Posterior vena cava (tissue), 2 donors: Measurements from ENCODE around the gene ASIC3. TPM values are rescaled to one million over a fixed set of nuclear protein-coding genes. Genes with fewer than 3 reads are reported as not detected.

Experiments used
- DNase-seq: peaks from one replicate; pipeline ENCODE4 v3.0.0-alpha.2; 2020; ENCODE audit warnings: low spot score
- intact Hi-C, 2 donors: fragments of 100-400 bp; cut with DNase I; formaldehyde crosslinking; loops; one replicate each; pipeline versions ENCODE4 v1.14.1 to v1.14.2; 2022 to 2023
- total RNA-seq, 2 donors: library from RNA; stranded (reverse); fragmentation: NEBNext Ultra II Directional; extraction: Animal tissue kit (Norgen Biotek cat#: 25700); gene quantifications; one replicate each; pipeline ENCODE4 v1.2.1, GENCODE V29; 2021
- donor health status: DM: yes; HTN: yes; CAD: no.
- donor health status: DM: yes; HTN: yes; CAD: no.

ASIC3 gene
- total RNA-seq, 2 donors from 2014 or later, result 1.4 to 1.5 TPM

- intact Hi-C loops, result loop anchor here in 1 of 2 donors (10.0 kb wide), 1 partner anchor 48 kb away; no protein-coding TSS in a partner anchor
- DNase-seq, result no peak
Measured at GRCh38 chr7:151046603-151047573, 1.4 kb upstream of the ASIC3 start.

- no peak for DNase-seq
- intact Hi-C loops, result loop anchor here in 1 of 2 donors (10.0 kb wide), 1 partner anchor 46 kb away; no protein-coding TSS in a partner anchor
Measured at GRCh38 chr7:151048911-151049463, 656 bp downstream of the ASIC3 start.

- intact Hi-C loops, result no loop called here
- DNase-seq, result no peak
Measured at GRCh38 chr7:151051108-151051507, 2.8 kb downstream of the ASIC3 start.

DNA sequence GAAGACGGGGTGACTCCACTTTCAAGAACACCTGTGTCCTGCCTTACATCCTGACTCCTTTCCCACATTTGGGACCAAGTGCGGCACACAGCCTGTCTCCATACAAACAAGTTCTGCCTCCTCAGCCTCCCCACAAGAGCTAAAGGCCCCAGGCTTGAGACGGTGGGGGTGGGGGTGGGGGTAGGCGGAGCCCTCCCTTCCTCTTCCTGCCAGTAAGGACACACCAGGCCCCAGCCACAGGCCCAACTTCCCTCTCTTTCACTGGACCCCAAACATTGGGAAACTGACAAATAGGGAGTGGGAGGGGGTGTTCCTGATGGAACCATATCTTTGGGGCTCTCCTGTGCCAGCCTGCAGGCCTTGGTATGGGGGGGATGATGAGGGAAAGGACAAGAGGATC lies 4.8 kb downstream of the ASIC3 start:
- DNase-seq, result no peak

GRCh38 chr7:151053751-151054150 lies 5.4 kb downstream of the ASIC3 start:
- no peak for DNase-seq
- intact Hi-C loops, result no loop called here

More for the DNA sequence above, 4.8 kb downstream of the ASIC3 start:
- intact Hi-C loops, result no loop called here

GRCh38 chr7:151056283-151056665 lies 7.9 kb downstream of the ASIC3 start:
- DNase-seq, result no peak
- intact Hi-C loops, result no loop called here

- DNase-seq, result no peak
- intact Hi-C loops, result no loop called here
Measured at GRCh38 chr7:151056666-151057505, 8.6 kb downstream of the ASIC3 start.

DNA sequence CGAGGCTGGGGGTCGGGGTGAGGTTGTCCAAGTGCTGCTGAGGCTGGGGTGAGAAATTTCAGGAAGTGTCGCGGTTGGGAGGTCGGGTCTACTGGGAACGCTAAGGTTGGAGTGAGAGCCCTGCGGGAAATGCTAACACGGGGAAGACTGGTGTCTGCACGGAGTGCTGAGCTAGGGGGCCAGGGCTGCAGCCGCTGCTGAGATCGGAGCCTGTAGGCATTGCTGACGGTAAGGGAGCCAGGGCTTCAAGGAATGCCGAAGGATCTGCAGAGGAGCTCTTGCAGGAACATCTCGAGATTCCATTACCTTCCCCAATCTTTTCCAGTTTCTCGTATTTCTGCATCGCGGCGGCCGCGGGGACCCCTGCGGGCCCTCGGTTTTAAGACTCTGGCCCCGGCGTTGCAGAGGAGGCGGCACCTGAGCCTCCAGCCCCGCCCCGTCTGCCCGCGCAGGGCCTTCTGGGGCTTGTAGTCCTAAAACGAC lies 9.2 kb downstream of the ASIC3 start, which contains the start of gene CDK5:
Gene CDK5, minus strand, starts transcription at position 392 of the 483 bp plus-strand sequence. Its CDS starts 49 bp downstream, at position 343.
- intact Hi-C loops, result no loop called here
- DNase-seq, result no peak

- DNase-seq, result peak; percentile 99
- intact Hi-C loops, result no loop called here
Measured at GRCh38 chr7:151057989-151058780, 9.9 kb downstream of the ASIC3 start.

DNA sequence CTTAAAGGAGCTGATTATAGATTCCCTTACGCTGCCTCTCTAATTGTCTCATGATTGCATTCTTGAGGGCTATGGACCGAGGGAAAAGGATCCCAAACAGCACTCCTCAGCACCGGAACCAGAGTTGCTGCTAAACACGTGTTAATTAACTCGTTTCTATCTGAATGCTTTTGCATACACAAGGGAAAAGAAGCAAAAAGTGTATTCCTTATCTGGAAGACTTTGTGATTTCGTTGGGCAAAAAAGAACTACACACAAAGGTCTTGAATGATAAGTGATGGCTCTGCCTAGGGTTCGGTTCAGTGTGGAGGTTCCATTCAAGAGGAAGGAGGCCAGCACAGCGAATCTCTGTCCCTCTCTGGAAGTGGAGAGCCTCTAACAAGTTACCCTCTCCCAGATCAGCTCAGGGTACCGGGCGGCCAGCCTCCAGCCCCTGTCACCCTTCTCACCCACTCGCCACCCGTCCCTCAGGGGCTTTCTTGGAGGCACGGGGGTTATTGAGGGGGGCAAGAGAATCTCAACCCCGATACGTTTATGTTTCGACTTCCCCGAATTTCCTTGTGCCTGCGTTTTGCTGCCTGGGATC lies 10.5 kb downstream of the ASIC3 start:
- DNase-seq, result no peak
- intact Hi-C loops, result no loop called here

DNA sequence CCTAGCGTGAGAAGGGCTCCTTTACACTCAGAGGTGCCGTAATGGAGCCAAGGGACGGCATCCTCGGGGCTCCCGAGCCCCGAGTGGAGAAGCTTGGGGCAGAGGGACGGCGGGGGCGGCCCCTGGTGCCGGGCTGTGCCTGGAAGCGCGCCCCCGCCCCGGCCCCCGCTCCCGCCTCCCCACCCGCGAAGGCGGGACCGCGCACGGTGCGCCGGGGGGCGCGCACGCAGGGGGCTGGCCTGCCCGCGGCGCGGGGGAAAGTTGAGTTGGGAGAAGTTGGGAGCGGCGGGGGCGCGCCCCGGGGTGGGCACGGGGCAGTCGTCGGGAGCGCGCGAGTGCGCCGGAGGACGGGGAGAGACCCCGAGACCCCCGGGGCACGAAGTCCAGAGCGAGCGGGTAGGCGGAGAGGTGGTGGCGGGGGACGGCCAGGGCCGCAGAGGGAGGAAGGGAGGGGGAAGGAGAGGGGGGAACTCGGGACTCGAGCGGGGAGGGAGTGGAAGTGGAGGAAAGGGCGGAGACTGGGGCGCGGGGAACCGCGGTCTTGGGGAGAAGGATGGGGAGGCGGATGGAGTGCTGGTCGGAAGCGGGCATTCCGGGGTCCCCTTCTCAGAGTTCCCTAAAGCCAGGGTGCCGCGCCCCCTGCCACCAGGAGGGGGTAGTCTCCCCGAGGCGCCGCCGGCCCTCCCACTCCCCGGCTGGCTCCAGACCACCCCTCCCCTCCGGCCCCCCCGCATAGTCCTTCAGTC lies 11.2 kb downstream of the ASIC3 start, which contains the start of gene SLC4A2:
Gene SLC4A2, plus strand, starts transcription at position 223 of the 746 bp plus-strand sequence. CDS start 2,399 bp downstream, outside the sequence.
- intact Hi-C loops, result no loop called here
- DNase-seq, result peak; percentile 93

DNA sequence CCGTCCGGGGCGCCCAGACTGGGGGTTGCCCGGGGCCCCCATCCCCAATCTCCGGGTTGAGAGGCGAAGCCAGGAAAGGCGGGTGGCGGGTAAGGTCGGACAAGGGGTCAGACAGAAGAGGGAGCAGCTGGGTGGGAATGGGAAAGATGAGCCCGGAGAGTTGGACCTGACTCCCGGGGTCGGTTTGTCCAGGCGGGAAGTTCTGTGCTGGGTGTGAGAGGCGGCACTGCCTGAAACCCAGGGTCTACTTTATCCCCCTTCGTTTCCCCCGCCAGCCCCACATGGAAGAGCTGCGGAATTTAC lies 11.7 kb downstream of the ASIC3 start:
- DNase-seq, result no peak
- intact Hi-C loops, result no loop called here

GRCh38 chr7:151060416-151061212 lies 12.3 kb downstream of the ASIC3 start:
- DNase-seq, result no peak
- intact Hi-C loops, result no loop called here

DNA sequence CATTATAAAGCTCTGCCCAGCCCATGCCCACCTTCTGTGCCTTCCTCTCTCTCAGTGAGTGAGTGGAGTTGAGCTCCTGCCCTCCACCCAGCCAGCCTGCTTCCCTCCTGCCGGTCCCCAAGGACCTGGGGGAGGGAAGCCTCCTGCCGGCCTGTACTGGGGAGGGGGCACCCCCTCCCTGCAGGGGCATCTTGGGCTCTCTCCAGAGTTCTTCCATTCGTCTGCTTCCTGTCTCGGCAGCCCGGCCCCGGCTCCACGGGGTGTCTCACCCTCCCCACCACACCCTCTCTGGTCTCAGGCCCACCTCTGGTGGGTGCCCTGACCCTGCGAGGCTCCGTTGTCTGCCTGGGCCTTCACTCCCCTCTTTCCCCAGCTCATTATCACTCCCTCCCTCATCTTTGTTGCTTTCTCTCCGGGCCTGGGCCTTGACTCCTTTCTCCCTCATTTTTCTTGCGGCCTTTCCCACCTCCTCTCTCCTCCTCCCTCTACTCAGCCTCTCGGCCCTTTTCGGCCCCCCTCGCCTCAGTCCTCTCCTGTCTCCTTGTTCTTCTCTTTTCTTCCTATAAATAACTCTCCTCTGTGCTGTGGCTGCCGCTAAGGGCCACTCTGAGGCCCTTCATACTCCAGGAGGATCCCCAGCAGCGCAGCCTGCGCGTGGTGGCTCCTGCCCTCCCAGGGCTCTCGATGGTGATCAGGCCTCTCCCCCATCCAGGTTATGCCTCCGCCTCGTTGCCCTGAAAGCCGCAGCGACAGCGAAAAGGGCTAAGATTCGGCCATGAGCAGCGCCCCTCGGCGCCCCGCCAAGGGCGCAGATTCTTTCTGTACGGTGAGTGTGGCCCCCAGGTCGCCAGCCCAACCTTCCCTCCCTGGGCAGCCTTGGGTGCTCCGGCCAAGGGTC lies 13.1 kb downstream of the ASIC3 start:
- intact Hi-C loops, result no loop called here

GRCh38 chr7:151062111-151062398 lies 13.7 kb downstream of the ASIC3 start:
- no peak for DNase-seq
- intact Hi-C loops, result no loop called here

More for the DNA sequence above, 13.1 kb downstream of the ASIC3 start:
- no peak for DNase-seq
